ENCODE measurements around the gene PPP4C.

Gene PPP4C

DNA sequence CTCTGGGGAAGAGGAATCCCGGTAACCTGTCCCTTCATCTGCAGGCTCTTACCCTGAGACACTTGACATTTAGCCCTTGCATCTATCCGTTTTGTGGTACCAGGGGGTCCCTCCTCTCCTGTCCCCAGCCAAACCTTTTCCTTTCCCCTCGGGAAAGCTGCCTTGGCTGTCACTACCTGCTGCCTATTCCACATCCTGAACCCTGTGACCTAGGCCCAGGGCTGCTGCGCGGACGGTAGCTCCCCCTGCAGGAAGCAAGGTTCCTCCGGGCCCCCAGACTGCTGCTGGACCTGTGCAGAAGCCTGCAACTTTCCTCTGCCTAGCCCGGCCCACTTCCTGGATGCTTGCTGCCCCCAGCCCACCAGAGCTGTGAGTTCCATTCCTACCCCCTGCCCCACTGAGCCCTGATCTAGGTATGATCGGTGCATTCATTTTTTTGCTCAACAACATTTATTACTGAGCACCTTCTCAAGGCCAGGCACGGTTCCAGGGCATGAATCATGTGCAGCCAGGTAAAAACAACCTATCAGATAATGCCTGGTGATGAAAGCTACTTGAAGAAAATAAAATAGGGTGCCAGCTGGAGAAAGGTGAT lies 20.7 kb upstream of the PPP4C start:
- peak in 4 of 51 donors; percentile 3 to 11 (median 8) for DNase-seq

DNA sequence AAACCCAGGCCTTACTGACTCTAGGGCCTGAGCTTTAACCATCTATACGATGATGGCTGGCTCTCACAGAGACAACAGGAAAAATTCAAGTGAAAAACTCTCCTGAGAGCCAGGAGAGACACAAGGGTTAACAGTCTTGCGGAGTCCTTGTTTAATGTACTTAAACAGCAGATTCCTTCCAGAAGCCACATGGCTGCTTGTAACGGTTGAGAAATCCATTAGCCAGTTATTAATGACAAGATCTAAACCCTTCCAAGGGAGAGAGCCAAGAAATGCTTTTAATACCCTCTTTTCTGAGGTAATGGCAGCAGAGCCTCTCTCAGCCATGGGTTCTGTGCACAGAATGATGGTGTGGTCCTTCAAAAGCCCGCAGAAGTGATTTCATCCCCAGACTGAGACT lies 15.4 kb upstream of the PPP4C start:
- DNase-seq: no peak

DNA sequence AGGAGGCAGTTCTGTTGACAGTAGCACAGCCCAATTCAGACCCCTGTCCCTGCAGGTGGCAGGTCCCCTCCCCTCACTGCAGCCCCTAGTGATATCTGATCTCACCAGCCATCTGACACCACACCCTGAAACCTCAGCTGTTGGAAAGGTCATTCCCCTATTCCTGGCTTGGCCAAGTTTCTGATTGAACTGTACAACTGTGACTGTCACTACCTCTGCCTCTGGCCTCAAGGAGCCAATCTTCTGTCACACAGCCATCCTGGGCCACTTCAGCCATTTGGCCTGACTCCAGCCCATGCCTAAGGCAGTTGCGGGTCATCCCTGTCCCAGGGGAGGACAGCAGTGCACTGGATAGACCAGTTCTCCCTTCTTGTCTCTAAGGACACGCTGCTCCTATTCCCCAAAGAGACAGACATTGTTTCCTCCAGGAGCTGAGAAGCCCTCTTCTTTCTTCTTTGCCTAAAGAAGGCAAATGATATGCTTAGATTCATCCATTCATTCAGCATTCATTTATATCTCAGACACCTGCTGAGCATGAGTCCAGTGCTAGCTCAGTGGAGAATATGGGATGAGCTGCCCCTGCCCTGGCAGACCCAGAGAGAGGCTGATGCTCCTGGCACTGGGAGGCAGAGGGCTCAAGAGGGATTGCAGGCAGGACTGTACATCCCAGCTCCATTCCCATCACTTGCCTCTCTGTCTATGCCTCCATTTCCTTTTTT lies 14.8 kb upstream of the PPP4C start:
- DNase-seq: no peak

DNA sequence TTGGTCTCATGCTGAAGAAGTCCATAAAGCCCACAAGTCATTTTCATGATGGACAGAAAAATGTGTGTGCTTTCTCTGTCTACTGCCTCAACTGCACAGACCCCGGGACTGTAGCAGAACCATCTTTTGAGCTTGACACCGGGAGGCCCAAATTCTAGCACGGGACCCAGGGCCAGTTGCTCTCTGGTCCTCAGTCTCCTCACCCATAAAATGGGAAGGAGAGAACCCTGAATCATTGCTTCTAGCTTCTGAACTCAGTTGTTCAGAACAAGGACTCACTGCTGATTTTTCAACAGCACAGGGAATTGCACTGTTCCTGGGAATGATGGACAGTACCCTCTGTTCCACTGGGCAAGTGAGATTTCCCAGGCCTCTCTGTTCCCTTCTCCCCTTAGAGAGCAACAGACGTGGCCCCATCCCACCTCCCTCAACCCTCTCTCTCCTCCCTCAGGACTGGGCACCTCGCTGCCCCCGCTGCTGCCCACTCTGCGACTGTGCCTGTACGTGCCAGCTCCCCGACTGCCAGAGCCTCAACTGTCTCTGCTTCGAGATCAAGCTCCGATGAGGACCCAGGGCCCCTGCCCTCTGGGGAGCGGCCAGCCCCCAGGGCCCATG lies 12.4 kb upstream of the PPP4C start:
- peak in 6 of 51 donors; percentile 40 to 52 (median 43) for DNase-seq

DNA sequence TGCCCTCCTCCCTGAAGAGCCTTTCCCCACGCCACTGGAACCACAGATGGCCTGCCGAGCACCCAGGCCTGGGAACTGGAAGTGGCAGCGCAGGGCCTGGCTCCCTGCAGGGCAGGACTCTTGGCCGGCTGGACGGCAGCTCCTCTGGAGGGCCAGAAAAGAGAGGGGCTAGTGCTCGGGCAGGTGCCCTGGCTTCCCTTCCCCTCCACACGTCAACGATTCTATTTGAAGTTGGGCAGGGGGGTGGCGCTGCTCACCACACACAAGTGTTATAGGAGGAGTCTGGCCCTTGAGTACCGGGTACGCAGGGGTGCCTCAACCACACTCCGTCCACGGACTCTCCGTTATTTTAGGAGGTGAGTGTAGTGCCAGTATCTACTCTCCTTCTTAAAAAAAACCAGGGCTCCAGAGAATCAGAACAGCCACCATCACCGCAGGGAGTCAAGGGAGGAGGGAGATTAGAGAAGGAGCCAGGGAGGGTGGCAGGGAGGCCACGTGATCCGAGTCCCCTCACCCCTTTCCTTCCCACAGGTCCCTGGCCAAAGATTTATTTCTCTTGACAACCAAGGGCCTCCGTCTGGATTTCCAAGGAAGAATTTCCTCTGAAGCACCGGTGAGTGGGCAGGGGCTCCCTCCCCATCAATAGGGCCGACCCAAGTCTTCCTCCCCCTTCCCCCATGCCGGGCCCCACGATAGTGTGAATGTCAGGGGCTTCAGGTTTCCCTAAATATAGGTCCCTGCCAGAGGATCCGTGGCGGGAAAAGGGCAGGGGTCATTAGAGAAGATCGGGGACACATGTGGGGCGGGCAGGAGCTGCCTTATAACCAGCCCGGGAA lies 11.7 kb upstream of the PPP4C start:
- peak in 49 of 51 donors; percentile 23 to 86 (median 72) for DNase-seq

DNA sequence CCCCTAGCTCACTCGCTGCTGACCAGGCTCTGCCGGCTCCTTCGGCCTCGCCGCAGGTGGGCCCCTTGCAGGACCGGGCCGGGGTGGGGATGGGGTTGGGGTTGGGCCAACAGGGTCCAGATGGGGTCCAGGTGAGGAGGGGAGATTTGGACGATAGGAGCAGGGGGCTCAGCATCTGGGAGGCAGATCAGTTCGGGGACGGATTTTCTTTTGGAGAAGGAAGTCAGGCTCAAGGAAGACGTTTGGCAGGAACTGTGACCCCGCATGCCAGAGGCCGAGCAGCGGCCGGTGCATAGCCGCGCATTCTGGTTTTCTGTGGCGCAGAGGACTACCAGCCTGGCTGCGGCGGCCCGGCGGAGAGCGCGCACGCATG lies 11.1 kb upstream of the PPP4C start:
- DNase-seq: peak in 7 of 51 donors; percentile 39 to 82 (median 50)

DNA sequence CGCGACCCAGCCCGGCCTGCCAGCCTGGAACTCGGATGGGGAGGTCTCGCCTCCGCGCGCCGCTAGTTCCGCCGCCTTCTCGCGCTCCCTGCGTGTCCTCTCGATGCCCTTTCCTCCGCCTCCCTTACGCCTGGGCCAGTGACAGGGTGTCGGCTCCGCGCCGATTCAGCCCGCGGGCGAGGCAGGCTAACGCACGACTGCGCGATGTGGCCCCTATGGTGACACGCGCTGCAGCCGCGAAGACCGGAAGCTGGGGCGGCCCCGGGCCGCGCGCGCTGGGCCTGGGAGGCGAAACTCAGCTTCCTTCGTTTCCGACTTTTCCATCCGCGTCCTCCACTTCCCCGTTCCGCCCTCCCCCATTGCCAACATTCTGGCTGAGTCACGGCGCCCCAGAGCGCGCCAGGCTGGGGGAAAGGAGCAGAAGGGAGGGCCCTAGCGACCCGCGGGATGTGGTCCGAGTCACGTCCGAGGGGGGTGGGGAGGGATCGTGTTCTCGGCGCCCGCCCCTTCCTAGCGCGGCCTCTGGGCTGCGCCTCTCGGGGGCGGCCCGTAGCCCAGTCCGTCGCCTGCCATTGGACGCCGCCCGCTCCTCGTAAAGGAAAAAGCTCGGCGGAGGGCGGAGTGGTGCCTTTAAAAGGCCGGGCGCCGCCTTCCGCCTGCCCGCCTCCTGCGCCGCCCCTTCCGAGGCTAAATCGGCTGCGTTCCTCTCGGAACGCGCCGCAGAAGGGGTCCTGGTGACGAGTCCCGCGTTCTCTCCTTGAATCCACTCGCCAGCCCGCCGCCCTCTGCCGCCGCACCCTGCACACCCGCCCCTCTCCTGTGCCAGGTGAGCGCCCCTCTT lies 10.5 kb upstream of the PPP4C start, which contains the start of gene ALDOA:
Gene ALDOA (plus strand): TSS at position 659 of the 841 bp plus-strand sequence. CDS start 1,138 bp downstream, outside the sequence.
- DNase-seq: peak; percentile 82 to 99 (median 97)

DNA sequence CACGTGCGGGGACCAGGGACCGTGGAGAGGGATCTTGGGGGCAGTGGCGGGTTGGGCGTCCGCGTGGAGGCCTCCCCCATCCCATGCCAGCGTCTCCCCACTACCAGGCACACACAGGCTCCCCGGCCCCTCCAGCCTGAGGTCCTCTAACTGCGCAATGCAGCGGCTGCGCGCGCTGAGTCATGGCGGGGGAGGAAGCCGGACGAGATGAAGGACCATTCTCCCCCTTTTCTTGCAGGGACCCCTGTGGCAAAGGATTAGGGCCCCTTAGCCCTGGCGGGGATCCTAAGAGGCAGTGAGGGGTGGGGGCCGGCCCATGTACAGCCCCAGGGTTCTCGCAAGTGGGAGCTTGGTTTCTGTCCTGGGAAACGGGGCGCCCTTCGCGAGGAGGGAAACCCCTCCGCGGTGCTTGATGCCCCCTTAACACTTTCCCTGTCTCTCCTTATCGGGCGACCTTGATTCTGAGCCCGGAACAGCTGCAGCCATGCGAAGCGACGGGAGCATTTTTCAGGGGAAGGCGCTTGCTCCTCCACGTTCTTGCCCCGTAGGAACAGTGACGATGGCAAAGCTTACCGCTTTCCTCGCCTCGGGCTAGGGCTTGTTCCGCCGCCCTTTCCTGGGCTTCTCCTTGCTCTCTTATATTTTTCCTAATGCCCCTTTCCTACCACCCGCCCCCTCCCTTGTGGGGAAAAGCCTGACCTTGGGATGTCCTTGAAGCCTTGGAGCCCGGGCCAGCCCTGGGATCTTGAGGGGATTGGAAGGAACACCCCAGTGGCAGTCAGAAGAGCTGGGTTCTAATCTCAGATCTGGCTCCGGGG lies 9.6 kb upstream of the PPP4C start:
- DNase-seq: peak in 7 of 51 donors; percentile 26 to 58 (median 42)

DNA sequence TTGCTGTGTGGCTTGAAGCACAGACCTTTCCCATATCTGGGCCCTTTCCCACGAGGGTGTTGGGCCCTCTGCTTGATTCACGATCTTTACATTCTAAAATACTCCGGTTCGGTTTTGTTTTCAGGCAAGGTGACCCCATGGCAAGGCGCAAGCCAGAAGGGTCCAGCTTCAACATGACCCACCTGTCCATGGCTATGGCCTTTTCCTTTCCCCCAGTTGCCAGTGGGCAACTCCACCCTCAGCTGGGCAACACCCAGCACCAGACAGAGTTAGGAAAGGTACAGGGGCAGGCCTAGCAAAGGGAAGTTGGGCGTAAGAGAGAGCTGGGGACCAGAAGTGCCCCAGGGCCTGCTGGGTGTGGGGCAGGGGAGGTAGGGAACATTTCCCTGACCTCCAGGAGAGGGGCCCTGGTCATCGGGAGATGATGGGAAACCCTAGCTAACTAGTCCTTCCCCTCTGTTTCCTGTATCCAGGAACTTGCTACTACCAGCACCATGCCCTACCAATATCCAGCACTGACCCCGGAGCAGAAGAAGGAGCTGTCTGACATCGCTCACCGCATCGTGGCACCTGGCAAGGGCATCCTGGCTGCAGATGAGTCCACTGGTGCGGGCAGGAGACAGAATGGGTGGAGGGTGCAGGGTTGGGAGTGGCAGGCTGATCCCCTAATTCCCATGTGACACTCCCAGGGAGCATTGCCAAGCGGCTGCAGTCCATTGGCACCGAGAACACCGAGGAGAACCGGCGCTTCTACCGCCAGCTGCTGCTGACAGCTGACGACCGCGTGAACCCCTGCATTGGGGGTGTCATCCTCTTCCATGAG lies 8.8 kb upstream of the PPP4C start:
- DNase-seq: peak in 19 of 51 donors; percentile 6 to 46 (median 18)

DNA sequence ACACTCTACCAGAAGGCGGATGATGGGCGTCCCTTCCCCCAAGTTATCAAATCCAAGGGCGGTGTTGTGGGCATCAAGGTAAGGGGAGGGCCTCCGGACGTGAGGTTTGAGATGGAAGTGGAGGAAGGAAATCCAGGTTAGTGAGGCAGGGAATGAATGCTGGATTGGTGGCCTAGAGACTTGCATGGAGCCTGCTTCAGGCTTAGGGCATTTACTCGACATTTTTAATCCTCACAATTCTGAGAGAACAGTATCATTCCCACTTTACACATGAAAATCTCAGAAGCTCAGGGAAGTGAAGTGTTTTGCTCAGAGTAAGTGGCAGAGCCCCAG lies 8.2 kb upstream of the PPP4C start:
- DNase-seq: no peak

DNA sequence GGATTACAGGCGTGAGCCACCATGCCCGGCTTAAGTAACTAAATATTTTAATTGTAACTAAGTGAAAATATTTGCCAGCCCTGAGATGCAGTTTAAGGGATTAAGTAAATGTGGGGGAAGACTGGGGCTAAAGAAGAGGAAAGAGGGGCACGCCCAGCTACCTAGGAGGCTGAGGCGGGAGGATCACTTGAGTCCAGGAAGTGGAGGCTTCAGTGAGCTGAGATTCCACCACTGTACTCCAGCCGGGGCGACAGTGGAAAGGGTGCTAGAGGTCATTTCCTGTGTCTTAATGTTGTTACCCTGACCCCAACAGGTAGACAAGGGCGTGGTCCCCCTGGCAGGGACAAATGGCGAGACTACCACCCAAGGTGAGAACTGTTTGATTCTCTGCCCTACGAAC lies 7.5 kb upstream of the PPP4C start:
- DNase-seq: no peak

DNA sequence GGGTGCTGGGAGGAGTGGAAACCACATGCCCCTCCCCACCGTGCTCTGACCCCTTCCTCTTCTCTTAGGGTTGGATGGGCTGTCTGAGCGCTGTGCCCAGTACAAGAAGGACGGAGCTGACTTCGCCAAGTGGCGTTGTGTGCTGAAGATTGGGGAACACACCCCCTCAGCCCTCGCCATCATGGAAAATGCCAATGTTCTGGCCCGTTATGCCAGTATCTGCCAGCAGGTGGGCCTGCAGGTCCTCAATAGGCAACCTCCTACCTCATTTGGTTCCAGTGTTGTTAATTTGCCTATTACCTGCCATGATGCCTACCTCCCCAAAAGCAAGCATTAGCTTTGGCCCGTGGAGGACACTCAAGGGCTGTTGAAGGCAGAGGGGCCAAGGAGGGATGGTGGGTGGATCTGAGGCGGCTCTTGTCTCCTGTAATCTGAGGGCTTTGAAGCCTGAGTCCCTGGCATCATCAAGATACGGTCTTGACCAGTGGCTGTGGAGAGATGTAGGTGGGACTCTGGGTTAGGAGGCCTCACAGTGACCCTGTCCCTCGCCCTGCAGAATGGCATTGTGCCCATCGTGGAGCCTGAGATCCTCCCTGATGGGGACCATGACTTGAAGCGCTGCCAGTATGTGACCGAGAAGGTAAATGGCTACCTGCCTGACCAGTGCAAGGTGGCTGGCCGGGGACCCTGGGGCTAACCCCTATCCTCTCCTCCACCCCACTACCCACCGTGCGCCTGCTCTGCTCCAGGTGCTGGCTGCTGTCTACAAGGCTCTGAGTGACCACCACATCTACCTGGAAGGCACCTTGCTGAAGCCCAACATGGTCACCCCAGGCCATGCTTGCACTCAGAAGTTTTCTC lies 6.8 kb upstream of the PPP4C start:
- no peak for DNase-seq

DNA sequence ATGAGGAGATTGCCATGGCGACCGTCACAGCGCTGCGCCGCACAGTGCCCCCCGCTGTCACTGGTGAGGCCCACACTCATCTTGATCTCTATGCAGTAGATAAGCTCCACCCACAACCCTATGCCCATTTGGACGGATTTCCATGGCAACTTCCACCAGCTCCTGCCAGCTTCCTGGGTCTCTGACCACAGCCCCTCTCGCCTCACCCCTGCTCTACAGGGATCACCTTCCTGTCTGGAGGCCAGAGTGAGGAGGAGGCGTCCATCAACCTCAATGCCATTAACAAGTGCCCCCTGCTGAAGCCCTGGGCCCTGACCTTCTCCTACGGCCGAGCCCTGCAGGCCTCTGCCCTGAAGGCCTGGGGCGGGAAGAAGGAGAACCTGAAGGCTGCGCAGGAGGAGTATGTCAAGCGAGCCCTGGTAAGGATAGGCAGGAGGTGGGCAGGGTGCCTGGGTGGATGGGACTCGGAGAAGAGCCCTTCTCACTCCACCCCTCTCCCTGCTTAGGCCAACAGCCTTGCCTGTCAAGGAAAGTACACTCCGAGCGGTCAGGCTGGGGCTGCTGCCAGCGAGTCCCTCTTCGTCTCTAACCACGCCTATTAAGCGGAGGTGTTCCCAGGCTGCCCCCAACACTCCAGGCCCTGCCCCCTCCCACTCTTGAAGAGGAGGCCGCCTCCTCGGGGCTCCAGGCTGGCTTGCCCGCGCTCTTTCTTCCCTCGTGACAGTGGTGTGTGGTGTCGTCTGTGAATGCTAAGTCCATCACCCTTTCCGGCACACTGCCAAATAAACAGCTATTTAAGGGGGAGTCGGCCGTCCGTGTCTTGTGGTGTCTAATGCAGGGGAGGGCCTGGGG lies 6.0 kb upstream of the PPP4C start:
- peak in 30 of 51 donors; percentile 15 to 70 (median 34) for DNase-seq

DNA sequence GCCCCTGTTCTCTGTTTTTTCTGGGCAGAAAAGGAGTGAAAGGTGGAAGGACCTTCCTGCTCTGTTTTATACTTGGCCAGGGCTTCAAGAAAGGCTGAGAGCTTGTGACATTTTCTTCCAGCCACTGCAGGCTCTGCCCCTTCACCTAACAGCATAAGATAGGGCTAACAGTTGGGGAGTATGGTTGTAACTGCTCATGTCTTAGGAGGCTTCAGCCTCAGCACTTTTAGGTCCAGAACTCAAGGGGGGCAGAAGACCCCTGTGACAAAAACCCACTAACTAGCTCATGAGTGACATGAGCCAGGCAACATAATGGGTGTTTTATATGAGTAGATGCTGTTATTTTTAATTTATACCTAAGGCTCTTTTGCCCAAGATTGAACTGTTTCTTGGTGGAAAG lies 5.3 kb upstream of the PPP4C start:
- DNase-seq: no peak

DNA sequence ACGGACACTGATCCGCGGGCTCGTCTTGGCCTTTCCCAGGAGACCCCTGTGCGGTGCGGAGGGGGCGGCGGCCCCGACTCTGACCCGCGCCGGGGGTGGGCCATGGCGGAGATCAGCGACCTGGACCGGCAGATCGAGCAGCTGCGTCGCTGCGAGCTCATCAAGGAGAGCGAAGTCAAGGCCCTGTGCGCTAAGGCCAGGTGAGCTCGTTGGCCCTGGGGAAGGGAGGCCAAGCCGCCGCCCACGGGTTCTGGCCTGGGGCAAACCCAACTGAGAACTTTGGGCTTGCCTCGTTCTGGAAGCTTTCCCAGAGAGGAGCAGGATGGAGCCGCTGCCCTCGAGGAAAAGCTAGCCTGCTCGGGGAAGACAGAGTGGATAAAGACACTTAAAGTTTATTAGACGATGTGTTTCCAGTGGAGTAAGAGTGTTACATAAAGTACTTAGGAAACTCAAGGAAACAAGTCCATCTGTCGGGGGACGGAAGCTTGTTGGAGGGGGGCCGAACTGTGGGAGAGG lies 540 bp downstream of the PPP4C start:
- peak in 1 of 51 donors; percentile 13 for DNase-seq

DNA sequence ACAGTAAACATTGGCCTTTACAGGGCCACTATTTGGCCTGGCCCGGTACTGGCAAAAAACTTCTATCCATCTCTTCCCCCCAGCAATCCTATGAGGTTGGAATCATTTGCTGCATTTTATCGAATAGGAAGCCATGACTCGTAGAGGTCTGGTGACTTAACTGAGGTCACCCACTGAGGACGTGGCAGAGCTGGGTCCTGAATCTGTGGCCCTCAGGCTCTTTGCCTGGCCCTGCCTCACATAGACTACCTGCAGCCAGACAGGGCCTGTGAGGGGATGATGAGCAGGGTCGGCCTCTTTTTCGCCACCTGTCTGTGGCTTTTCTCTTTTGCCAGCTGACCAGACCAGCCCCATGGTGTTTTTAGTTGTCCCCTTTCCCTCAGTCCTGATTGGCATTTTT lies 1.9 kb downstream of the PPP4C start:
- no peak for DNase-seq

DNA sequence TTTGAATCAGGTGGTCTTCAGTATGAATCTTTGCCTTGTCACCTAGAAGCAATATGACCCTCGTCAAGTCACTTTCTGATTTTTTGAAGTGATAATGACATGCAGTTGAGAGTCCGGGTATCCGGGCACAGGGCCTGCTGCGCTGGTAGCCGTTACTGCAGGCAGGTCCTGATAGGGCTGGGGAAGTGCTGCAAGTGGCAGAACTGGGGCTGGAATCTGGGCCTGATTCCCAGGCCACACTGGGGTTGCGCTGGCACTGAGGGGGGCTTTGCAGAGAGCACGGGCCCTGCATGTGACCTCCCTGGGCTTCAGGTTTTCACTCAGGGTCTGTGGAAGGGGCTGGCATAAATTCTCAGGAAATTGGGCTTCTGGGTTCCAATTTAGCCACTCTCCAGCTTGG lies 3.0 kb downstream of the PPP4C start:
- DNase-seq: no peak
